ENCODE results near the gene FGF4. TPM values are rescaled to one million over a fixed set of nuclear protein-coding genes. Genes with fewer than 3 reads are reported as not detected.

The FGF4 gene
- total RNA-seq, 1 donor from 2014 or later: 0.37 TPM

GRCh38 chr11:69791276-69792180, 16.4 kb upstream of the FGF4 start:
- H3K4me1 Mint-ChIP-seq (ENCODE audit: low read depth, unreplicated experiment): no peaks in the 10 kb centered on the region
- no peak overlapping the region for H3K27ac Mint-ChIP-seq (ENCODE audit: unreplicated experiment)
- TF ChIP-seq CTCF (IDR thresholded peaks at IDR 0.05; ENCODE audit: partially characterized antibody, unreplicated experiment): no peak
- no peak for DNase-seq
- H3K9me3 Mint-ChIP-seq (ENCODE audit: unreplicated experiment): no peaks in the 10 kb centered on the region
- H3K4me3 Mint-ChIP-seq (ENCODE audit: unreplicated experiment): no peak overlapping the region
- no peaks in the 10 kb centered on the region for H3K36me3 Mint-ChIP-seq (ENCODE audit: unreplicated experiment)
- H3K27me3 Mint-ChIP-seq (ENCODE audit: unreplicated experiment): peaks cover 4% of the 10 kb centered on the region

- Mint-ChIP-seq H3K27ac (ENCODE audit: unreplicated experiment) (no peak overlapping the region), H3K4me1 (ENCODE audit: low read depth, unreplicated experiment) (no peaks in the 10 kb centered on the region), H3K36me3 (ENCODE audit: unreplicated experiment) (no peaks in the 10 kb centered on the region), H3K9me3 (ENCODE audit: unreplicated experiment) (no peaks in the 10 kb centered on the region), H3K4me3 (ENCODE audit: unreplicated experiment) (no peak overlapping the region), H3K27me3 (ENCODE audit: unreplicated experiment) (peaks cover 4% of the 10 kb centered on the region)
- TF ChIP-seq CTCF (IDR thresholded peaks at IDR 0.05; ENCODE audit: partially characterized antibody, unreplicated experiment): no peak
- no peak for DNase-seq
Measured at GRCh38 chr11:69788956-69789355, 13.8 kb upstream of the FGF4 start.

GRCh38 chr11:69787906-69788305, 12.8 kb upstream of the FGF4 start:
- Mint-ChIP-seq H3K4me3 (ENCODE audit: unreplicated experiment) (no peak overlapping the region), H3K27ac (ENCODE audit: unreplicated experiment) (no peak overlapping the region), H3K27me3 (ENCODE audit: unreplicated experiment) (peaks cover 1% of the 10 kb centered on the region), H3K4me1 (ENCODE audit: low read depth, unreplicated experiment) (no peaks in the 10 kb centered on the region), H3K9me3 (ENCODE audit: unreplicated experiment) (no peaks in the 10 kb centered on the region), H3K36me3 (ENCODE audit: unreplicated experiment) (no peaks in the 10 kb centered on the region)
- DNase-seq: no peak
- no peak for TF ChIP-seq CTCF (IDR thresholded peaks at IDR 0.05; ENCODE audit: partially characterized antibody, unreplicated experiment)

- DNase-seq: no peak
- H3K4me1 Mint-ChIP-seq (ENCODE audit: low read depth, unreplicated experiment): no peaks in the 10 kb centered on the region
Measured at GRCh38 chr11:69787457-69787856, 12.3 kb upstream of the FGF4 start.

More at GRCh38 chr11:69787457-69787856, 12.3 kb upstream of the FGF4 start:
- no peaks in the 10 kb centered on the region for H3K9me3 Mint-ChIP-seq (ENCODE audit: unreplicated experiment)
- H3K36me3 Mint-ChIP-seq (ENCODE audit: unreplicated experiment): no peaks in the 10 kb centered on the region
- no peak overlapping the region for H3K27ac Mint-ChIP-seq (ENCODE audit: unreplicated experiment)
- no peak for TF ChIP-seq CTCF (IDR thresholded peaks at IDR 0.05; ENCODE audit: partially characterized antibody, unreplicated experiment)
- no peak overlapping the region for H3K4me3 Mint-ChIP-seq (ENCODE audit: unreplicated experiment)
- no peaks in the 10 kb centered on the region for H3K27me3 Mint-ChIP-seq (ENCODE audit: unreplicated experiment)

Measured in glutamatergic neuron (in vitro differentiated cells).